GM23248 (cell line): Measurements from ENCODE around the gene ASXL3.

Experiments used
- EZH2 ChIP-seq: fragments of 200-600 bp; sonication (generic); IDR thresholded peaks from 2 replicates; pipeline ENCODE4 v1.6.1; 2018; ENCODE audit warnings: antibody characterized with exemption, mild to moderate bottlenecking; ENCODE audit not compliant: insufficient read depth, poor library complexity, severe bottlenecking
- EZH2phosphoT487 ChIP-seq: fragments of 200-600 bp; sonication (generic); IDR thresholded peaks from 2 replicates; pipeline ENCODE4 v1.6.1; 2018; ENCODE audit warnings: antibody characterized with exemption, moderate library complexity, mild to moderate bottlenecking, low read depth; ENCODE audit not compliant: insufficient read depth

DNA sequence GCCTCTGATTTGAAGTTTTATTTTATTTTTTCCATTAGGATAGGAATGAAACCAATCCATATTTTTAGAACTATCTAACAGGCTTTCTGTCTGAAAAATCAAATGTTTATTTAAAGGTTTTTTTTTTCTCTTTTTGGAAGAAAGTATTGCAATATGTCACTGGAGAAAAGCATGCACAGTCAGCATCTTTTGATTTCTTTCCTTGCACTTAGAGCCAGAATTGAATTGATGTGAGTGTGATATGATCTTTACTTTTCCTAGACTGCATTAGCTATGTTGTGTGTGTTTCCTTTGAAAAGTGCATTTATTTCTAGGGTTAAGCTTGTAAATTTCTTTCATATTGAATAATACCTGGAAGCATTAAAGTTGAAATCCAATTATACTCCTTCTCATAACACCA, 87.6 kb downstream of the ASXL3 start:
- TF ChIP-seq EZH2 (no peak), EZH2phosphoT487 (no peak)
